Ureter (tissue), 1 donor: Measurements from ENCODE around the gene DOP1A. TPM values are rescaled to one million over a fixed set of nuclear protein-coding genes. Genes with fewer than 3 reads are reported as not detected.
"Not testable (repeated sequence)": the region's sequence is repeated elsewhere in the genome, so short reads cannot be mapped to it uniquely, and the experiment has no call there.

Source experiments
- DNase-seq: peaks from one replicate; pipeline ENCODE4 v3.0.0-alpha.2; 2020; ENCODE audit warnings: low spot score
- total RNA-seq: library from RNA; stranded (reverse); gene quantifications from one replicate; pipeline ENCODE4 v1.2.4, GENCODE V29; 2023
- donor health status: DM: yes; HTN: yes; CAD: no.

DOP1A gene
- total RNA-seq, 1 donor from 2014 or later = 43.1 TPM

DNA sequence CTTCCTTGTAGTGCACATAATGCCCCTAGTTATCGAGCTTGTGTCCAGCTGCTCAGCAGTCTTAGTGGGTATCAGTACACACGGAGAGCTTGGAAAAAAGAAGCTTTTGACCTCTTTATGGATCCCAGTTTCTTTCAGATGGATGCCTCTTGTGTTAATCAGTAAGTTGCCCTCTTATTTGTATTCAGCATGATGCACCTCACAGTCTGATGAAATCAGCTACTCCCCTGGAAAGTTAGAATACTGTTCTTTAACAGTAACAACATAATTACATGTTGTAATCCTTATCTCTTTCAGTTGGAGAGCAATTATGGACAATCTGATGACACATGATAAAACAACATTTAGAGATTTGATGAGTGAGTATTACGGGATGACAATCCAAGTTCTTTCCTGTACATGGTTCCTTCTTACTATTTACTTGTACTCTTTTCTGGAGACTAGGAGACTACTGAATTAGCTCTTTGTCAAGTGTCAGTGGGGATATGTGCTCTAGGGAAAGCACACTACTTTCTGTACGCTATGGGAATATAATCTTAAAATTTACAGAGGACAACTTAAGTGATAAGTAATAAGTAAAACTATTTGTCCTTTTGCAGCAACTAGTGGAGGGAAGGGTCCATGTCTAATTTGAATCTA, 86.5 kb downstream of the DOP1A start:
- DNase-seq = no peak

DNA sequence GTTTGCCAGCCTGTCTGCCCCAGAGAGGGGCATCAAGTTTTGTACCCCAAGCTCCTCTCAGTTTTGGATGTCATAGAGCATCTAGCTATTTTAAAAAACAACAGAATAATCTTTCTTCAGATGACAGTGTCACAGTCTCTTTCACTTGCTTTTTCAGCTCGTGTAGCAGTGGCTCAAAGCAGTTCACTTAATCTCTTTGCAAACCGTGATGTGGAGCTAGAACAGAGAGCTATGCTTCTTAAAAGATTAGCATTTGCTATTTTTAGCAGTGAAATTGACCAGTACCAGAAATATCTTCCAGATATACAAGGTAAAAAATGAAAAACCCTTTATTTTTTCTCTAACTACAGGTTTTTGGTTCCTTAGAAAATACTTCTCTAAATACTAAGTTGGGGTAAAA, 88.3 kb downstream of the DOP1A start:
- DNase-seq = no peak

DNA sequence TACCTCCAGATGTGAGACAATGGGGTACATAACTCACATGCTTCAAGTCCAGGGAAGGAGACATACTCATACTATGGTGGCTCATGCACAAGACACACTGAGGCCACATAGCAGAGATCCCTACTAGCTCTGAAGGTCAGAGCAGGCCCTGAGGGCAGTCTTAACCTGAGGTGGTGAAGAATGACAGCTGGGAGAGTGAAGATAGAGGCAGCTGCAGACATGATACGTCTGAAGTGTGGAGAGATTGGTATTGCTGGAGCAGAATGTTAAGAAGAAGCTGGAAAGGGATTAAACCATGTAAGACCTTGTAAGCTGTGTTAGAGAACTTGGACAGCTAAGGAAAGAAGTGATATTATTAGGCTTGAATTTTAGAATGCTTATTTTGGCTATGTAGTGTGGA, 92.7 kb downstream of the DOP1A start:
- DNase-seq = no peak

DNA sequence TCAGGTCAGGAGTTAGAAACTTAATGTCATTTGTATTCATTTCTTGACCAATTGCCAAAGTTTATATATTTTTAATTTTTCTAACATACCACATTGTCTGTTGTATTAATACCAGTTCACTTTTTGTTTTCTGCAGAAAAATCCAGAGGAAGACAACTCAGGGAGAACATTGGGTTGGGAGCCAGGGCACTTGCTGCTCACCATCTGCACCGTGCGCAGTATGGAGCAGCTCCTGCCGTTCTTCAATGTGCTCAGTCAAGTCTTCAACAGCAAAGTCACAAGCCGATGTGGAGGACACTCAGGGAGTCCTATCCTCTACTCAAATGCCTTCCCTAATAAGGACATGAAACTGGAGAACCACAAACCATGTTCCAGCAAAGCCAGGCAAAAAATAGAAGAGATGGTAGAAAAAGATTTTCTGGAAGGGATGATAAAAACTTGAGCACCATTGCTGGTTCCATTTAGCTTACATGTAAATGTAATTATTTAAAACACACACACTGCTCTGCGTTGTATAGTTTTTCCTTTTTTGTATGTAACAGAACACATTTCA, 100.3 kb downstream of the DOP1A start:
- no peak for DNase-seq

DNA sequence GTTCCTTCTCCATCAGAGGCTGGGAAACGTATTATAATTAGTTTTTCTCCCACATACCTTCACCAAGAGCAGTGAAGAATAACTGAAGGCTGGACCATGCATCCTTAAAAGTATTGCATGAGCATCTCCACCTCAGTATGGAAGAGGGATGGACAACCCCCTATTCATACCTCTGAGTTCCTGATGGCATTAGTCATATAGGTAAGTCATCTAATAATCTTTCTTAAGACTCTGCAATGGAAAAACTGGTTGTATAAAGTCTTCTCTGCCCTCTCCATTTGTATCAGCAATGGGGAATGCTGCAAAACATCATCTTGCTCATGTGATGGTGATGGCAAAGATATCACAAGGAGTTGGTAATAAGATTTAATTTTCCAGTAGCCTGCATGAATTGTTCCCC, 101.1 kb downstream of the DOP1A start:
- DNase-seq = no peak

DNA sequence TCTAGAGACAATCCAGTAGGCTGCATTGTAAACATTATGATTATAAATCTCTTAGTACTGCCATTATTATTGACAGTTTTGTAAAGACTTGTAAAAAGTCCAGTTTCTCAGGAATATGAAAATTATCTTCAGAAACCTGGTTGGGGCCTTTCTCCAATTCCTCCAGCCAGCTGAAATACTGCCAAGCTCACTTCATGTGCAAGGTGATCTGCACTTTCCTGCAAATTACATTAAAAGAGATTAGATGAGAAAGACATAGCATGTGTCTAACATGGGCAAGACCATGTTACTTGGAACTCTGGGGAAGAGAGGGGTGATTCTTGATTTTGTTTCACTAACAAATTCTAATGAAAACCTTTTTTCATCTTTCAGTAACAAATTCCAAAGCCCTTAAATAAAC, 101.6 kb downstream of the DOP1A start:
- no peak for DNase-seq

DNA sequence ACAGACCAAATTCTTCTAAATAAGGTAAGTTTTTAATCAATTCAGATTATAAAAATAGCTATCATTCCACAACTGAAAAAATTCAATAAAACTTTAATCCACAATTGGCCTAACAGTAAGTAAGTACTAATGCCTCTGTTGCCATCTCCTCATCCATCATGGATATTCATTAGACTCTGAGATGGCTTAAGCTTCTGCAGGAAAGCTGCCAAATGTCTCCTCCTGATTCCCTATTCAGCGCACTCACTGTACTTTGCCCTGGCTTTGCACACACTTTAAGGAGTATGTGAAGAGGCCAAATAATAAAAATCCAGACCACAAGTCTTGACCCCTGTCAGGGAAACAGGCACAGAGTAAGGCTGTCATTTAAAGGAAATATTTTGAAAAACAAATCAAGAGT, 102.0 kb downstream of the DOP1A start:
- DNase-seq = no peak

DNA sequence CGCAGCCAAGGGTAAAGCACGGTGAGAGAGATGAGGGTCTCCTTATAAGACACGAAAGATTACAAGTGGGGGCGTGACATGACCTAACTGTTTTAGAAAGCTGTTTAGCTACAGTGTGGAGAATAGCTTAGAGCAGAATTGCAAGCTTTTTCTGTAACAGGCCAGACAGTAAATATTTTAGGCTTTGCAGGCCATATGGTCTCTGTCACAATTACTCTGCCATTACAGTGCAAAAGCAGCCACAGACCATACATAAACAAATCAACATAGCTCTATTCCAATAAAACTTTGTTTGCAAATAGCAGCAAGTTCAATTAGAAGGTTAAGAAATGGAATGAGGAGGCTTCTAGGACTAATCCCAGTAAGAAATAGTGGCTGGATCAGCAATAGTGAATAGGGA, 108.8 kb downstream of the DOP1A start:
- DNase-seq = no peak

DNA sequence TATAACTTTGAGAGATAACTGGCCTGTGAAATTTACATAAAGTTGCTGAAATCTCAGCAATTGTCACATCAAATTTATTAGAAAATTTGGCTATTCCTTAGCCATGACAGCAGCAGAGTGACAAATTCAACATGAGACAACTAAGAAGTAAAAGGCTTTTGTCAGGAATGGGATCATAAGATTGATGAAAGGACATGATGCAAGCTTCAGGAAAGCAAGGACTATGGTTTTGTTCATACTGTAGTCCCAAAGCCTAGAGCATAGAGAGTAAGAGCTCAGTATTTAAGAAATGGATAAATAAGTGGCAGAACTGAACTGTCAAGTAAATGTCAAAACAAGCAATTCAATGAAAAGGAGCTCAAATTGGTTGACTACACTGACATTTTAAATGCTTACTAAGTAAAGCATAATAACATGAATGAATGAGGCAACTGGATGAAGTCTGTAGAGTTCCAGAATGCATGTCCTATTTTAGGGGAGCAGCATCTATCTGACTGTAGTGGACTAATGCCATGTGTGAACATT, 113.0 kb downstream of the DOP1A start:
- DNase-seq = no peak

DNA sequence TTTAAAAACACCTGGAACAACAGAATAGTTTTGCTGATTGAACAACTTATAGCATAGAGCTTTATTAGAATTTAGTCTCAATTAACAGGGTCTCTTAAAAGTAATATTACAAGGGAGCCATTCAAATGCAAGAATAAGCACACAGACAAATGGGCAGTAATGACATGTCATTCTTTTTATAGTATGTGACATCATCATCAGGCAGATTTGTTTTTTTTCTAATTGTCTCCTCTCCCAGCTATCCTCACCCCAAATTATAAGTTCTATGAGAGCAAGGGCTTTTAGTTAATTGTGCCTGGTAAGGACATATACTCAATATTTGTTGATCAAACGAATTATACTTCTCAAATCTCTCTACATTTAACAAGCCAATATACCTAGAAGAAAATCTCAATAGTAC, 114.6 kb downstream of the DOP1A start:
- DNase-seq = no peak

DNA sequence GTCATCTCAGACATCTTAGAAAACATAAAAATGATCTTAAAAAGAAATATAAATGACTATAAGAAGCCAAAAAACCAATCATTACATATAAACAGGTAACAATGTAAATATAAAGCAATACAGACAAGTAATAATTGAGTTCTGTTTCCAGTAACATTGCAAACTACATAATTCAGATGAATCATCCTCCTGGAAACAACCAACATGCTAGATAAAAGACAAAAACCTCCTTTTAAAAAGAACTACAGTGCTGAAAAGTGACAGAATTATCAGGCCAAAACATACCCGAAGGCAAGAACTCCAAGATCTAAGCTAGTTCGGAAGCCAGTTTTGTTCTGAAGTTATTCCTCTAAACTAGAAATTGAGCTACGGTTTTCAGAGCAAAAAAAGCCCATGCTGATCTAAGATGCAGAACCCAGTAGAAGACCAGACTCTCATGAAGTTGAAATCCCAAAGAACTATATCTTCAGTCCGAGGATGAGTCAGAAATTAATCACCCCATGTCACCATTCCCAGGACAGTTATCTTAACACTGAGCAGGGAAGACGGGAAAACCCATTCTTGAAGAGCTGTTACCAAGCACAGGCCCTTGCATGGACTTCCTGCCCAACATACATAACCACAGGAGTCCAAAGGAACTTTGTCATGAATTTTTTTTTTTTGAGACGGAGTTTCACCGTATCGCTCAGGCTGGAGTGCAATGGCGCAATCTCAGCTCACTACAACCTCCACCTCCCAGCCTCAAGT, 115.8 kb downstream of the DOP1A start:
- no peak for DNase-seq

DNA sequence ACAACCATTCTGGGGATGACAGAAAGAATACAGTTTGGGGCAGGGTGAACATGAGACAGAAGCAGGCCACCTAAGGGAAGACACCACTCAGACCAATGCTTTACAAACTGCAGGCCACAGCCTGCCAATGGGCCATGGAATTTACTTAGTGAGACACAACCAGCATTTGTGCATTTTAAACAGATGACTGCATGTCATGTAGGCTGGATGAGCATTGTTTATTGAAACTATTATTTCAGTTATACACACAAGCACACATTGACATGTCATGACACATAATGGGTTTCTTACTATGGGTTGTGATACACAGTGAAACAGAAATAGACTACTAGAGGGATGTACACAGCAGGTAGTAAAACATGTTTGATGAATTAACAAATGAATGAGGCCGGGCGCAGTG, 117.6 kb downstream of the DOP1A start:
- no peak for DNase-seq

DNA sequence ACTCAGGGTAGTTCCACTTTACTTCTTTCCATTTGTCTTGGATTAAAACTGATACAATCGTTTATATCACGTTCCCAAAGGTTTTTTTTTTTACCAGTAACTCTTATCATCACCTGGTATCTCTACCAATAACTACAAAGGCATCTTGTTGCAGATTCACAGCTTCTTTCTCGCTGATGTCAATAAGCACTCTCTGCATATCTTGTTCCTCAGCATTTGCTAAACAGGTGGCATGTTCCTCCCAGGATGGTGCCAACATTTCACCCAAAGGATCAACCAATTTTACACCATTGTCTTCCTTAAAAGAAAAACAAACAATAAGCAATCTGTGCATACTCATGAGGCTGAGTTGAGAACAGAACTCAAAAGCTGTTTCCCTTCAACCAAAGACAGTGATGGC, 121.0 kb downstream of the DOP1A start:
- DNase-seq = no peak

DNA sequence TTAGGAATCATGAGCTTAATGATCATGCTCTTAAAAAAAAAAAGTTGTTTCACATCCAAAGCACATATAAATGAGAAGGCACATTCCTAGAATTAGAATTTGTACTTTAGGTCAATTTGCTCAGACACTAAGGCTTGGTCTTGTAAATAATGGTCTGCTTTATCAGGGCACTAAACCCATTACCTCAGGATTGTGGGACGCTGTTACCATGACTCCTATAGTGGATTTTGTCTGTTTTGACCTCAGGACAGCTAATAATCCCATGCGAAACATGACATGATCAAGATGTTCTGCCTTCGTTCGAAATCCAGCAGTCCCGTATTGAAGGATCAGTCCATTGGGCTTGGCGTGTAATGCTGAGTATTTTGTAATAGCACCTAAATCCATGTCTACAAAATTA, 123.2 kb downstream of the DOP1A start:
- no peak for DNase-seq

DNA sequence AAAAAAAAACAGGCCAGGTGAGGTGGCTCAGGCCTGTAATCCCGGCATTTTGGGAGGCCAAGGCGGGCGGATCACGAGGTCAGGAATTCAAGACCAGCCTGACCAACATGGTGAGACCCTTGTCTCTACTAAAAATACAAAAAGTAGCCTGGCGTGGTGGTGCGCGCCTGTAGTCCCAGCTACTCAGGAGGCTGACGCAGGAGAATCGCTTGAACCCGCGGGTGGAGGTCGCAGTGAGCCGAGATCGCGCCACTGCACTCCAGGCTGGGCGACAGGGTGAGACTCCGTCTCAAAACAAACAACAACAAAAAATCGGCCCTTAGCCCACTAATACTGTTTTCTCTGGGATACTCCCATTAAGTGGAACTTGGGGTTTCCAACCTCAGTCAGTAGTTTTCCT, 124.5 kb downstream of the DOP1A start:
- not testable (repeated sequence) for DNase-seq

DNA sequence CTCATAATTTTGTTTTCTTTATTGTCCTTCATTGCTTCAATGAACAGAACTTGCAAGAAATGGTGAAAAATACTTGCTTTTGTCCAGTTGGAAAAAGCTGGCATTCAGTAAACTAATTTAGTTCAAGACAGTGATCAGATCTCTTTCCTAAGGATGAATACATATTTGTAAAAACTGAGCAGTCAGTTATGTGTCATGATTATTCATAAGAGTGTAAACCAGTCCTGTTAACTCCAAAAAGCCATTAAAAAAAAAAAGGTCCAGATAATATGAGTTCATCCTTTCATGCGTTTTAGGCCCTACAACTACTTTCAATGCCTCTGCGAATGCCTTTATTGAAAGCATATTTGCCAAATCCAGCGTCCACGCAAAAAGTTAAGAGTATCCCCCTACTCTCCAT, 125.0 kb downstream of the DOP1A start:
- DNase-seq = no peak

DNA sequence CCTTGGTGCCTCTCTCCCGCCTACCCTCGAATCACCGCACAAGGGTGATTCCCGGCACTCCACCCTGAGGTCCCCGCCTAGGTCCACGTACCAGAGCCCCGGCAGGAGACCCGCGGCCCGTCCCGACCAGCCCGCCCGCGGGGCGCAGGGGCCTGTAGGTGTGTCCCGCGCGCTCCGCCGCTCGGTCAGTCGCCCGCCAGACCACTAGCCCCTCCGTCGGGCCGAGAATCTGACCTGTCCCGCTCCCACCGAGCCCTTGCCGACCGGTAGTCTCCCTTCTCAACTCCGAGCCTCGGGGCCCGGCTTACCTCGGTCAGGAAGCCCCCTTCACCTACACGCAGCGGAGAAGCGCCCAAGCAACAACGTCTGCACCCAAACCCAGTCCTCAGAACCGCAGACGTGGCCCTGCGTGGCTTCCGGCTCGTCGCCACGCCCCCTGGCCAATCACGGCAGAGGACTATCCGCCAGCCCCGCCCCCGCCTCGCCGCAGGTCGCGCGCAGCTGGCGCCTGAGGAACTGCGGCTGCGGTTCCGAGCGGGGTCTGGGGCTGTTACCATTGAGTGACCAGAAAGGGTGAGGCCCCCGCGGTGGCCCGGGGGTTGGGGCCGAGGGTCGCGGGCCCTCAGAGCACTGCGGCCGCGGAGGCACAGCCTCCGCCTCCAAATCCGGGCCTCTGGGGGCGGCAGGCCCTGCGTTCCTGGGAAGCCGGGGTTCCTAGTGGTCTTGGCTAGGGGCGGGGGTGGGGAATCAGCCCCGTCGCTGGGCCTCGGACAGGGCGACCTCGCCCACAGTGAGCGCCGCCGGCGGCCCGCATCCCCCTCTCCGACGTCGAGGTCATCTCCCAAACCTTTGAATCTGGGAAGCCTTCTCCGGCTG, 125.6 kb downstream of the DOP1A start, which contains the start of the genes PGM3 and RWDD2A:
Gene PGM3, minus strand, starts transcription at position 395 of the 876 bp plus-strand sequence. CDS start 2,253 bp downstream, outside the sequence.
Gene RWDD2A, plus strand, starts transcription at position 487 of the 876 bp plus-strand sequence. CDS start 1,095 bp downstream, outside the sequence.
- DNase-seq = peak; percentile 91

DNA sequence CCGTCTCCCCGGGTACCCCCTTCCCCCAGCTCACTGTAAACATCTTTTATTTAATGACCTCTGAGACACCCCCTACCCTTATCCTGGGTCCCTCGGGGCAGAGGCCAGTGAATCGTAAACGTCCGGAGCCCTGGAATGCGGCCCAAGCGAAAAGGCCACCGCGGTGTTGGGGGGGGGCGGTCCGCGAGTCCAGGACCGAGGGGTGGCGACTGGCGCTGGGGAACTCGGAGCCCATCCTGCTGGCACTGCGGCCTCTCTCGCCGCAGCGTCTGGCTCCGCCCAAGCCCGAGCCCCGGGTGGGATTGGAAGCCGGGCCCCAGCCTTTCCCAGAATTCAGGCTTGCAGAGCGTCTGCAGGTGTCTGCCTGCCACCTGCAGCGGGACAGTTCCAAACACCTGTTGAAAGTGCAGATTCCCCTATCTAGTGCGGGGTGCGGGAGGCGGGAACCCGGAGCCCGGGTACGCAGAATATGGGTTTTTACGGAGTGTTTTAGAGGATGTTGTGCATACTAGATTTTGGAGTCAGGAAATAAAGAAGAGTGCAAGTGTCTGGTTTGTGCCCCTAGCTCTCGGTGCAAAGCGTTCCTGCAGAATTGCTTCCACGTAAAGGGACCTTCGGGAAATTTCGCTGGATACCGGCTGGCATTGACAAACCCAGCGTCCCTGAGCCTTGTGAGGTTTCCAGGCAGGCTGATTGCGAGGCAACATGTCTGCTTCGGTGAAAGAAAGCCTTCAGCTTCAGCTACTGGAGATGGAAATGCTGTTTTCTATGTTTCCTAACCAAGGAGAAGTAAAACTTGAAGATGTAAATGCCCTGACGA, 126.5 kb downstream of the DOP1A start:
- DNase-seq = peak; percentile 54

DNA sequence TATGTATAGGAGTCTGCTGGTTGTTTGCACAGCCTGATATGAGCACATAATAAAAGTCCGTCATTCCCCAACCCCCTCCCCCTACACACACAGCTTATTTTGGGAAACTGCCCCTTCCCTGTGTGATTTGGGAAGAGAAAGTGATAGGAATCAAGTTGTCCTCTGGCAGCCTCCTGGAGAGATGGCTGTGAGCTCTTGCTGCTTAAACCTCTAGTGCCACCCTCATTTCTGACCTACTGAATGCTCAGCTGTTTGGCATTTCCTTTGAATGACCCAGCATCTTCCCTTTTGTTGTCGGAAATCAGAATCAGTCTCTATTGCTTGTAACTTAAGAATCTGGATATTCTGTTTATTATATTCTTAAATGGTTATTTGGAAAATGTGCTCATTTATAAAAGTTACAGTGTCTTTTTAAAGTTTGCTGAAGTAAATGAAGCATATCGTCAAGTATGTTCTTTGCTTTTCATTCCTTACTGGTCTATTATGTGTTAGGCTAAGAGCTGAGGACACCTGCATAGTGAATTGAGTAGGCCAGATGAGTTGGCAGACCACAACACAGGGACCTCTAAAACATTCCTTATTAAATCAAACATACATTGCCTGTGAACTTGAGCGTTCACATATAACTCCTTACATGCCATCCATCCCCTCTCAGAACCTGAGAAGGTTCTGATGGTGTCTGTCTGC, 131.2 kb downstream of the DOP1A start:
- DNase-seq = no peak

DNA sequence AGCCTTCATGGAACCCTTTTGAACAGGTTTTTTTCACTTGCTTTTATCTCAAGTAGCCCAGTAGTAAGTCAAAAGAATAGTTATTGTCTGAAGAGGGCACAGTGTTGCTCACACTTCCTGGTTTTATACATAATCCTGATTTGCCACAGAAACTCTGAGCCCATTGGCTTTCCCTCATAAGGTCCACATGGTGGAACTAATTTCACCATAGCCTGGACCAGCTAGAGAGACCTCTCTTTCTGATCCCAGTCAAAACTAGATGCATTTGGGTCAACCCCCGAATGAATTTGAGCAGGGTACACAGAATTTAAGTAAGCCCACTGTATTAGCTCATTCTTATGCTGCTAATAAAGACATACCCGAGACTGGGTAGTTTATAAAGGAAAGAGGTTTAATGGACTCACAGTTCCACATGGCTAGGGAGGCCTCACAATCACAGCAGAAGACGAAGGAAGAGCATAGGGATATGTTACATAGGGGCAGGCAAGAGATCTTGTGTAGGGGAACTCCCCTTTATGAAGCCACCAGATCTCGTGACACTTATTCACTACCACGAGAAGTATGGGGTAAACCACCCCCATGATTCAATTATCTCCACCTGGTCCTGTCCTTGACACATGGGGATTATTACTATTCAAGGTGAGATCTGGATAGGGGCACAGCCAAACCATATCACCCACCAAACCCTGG, 131.8 kb downstream of the DOP1A start:
- DNase-seq = no peak
